GM19467 (cell line): ENCODE results near the gene GP2.

ENCODE experiments used
- ATAC-seq: cut with Tn5 transposase; IDR thresholded peaks from one replicate; pipeline ENCODE4 v1.9.1; 2021; ENCODE audit warnings: mild to moderate bottlenecking, moderate library complexity; ENCODE audit not compliant: unreplicated experiment

The GP2 gene

DNA sequence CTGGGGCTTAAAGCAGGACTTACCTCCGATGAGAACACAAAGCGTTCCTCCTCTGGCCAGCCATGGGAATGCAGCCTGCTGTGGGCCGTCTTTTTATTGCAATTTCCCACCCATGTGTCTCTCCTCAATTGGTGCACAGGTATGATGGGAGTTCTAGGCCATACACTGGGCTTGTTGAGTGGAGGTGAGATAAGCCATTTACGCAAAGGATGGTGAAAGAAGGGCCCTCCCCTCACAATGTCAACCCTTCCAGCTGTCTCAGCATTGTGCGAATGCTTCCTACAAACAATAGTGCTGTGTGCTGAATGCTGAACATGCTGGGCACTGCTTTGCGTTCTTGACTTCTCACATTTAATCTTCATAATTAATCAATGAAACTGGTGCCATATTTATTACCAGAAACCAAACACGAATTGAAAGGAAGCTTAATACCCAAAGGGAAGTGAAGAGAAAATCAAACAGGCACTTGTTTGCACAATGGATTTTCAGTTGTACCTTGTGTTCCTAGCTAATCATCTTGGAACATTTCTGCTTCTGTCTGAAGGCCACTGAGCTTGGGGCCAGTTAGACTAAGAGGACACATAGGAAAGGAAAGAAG lies at the start of gene GP2:
Gene GP2 (minus strand): TSS at position 70 of the 598 bp plus-strand sequence. CDS start 1,082 bp downstream, outside the sequence.
- no peak for ATAC-seq

DNA sequence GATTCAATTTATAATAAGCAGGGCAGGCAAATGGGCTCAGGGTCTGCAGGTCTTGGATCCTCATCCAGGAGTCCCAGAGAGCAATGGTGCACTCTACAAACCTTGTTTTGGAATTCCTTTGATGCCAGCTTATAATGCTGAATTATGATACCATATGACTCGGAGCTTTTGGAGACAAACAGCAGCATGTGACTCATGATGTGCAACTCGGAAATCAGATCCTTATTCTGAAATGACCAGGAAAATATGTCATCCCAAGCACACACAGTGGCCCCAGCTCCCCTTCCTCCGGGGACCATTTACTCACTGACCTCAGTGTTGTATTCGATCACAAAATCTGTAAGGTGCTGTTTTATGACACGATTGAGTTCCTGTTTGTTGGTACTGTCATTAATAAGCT lies 45.4 kb upstream of the GP2 start:
- no peak for ATAC-seq

DNA sequence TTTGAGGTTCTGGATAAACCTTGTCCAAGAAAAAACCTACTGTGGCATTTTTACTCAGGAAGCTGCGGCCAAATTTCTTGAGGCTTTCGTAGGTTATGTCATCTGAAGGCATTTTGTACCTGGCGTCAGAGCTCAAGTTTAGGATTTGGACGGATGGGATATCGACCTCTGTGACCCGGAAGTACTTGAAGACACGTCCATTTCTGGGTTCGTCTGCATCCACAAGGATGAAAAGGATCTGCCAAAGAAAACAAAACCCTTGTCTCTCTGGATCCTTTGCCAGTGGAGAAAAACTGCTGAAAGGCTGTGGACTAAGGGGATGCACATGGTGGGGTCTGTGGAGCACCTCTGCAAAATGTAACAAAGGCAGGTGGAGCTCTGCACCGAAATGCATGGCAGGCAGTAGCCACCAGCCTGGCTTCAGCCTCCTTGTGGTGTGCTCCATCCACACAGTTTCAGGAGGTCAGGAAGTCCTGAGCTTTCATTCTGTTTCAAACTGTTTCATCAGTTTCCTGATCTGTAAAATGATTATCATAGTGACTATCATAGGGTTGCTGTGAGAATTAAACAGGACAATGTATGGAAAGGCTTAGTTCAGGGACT lies 42.2 kb upstream of the GP2 start:
- ATAC-seq: no peak

DNA sequence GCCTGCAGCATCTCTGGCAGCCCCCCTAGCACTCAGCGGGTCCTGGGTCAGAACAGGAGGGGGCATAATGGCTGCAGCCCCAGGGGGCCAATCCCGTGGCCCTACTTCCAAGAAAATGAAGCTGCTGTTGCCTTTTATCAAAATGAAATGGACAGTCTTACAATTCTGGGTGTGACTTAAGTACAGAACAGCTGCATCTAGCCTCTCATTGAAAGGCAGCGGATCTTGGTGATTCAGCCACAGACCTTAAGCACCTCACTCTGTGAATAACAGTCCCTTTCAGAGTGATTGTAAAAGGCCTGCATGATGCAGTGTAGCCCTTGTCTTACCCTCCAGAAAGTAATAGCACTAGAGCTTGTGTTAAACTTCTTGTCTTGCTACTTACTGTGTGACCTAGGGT lies 36.7 kb upstream of the GP2 start:
- ATAC-seq: no peak

DNA sequence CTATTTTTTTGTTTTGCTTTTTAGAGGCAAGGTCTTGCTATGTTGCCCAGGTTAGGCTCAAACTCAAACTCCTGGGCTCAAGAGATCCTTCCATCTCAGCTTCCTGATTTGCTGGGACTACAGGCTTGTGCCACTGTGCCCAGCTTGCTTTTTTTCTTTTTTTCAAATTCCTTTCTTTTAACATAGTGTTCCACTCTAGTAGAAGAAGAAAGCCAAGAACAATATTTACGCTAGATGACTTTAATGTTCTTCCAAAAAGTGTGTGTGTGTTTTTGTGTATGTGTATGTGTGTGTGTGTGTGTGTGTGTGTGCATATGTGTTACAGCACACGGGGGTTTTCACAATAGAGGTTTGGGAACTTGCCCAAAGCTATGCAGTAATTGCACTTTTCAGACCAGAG lies 35.9 kb upstream of the GP2 start:
- ATAC-seq: no peak

DNA sequence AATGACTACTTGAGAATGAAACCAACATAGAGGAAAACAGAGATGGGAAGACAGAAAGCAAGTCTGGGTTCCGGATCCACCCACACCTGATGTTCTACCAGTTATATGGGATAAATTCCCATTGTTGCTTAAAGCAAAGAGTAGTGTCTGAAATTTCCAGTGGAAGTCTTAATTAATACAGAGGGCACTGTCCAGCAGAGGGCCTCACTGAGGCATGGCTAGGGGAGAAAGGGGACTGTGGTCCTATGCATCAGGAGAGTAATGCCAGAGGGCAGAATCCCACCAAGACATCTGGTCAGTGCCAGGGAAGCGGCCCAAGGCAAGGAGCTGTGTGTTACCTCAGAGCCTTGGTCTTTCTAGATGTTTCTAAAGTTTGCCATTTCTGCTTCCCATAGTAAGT lies 32.7 kb upstream of the GP2 start:
- ATAC-seq: no peak

DNA sequence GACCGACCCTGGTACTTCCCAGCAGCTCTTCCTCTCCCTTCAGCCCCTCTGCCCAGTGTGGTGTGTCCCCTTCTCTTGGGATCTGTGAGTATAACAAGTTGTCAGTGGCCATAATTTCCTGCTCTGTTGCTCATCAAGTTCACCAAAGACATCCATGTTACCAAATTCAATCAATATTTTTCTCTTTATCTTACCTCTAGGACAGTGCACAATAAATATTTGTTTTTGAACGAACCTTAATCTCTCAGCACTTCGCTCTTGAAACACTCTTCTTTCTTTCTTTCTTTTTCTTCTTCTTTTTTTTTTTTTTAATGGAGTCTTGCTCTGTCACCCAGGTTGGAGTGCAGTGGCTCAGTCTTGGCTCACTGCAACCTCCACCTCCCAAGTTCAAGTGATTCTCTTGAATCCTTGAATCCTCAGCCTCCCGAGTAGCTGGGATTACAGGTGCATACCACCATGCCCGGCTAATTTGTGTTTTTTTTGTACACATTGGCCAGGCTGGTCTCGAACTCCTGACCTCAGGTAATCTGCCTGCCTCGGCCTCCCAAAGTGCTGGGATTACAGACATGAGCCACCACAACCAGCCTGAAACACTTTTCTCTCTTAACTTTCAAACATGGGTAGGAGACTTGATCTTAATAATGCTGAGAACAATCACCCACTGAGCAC lies 27.9 kb upstream of the GP2 start:
- ATAC-seq: no peak

DNA sequence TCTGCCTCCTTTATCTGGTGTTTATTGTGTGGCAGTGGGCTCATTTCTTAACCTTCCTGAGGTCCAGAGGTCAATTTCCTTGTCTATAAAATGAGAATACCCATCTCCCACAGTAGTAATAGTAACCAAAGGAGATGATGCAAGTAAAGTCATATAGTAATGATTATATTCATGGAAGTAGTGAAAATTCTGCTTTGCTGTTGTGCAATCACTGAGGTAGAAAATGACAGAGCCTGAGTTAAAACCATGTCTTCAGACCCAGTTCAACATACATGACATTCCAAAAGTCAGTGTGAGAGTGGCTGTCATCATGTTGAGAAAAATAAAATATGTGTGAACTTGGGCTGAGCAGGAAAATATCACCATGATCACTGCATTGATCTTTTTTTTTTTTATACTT lies 26.1 kb upstream of the GP2 start:
- ATAC-seq: no peak

DNA sequence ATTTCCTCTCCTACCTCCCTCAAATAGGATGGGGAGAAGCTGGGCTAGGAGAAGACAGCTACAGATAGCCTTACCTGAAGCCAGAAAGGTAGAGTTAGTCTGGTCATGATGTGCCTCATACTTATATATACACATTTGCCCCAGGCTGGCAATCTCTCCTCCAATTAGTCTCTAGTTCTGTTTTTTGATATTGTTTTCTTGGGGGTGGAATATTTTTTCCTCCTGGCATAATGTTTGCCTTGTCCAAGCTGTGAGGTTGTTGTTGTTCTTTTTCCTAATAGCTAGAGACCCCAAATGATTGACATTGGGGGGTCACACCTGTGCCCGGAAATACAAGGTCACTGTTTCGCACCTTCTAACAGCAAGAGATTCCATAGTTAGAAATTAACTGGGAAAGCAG lies 25.3 kb upstream of the GP2 start, which contains the start of gene UMOD:
Gene UMOD (minus strand): TSS at position 101 of the 400 bp plus-strand sequence. CDS start 1,978 bp downstream, outside the sequence.
- no peak for ATAC-seq

DNA sequence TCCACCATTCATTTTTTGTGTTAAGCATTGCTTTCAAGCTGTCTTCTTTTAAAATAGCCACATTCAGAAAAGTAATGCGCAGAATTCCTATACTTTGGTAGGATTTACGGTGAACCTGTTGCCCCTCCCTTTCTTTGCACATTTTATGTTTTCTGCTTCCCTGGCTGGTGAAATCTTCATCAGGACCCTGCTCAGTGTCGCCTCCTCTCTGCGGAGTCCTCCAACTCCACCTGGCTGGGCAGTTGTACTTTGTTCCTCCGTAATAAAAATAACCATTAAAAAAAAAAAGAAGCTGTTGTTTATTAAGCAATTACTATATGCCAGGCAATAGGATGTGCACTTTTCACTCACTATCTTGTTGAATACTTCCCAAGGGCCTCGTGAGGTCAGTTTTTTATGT lies 22.3 kb upstream of the GP2 start:
- ATAC-seq: no peak

DNA sequence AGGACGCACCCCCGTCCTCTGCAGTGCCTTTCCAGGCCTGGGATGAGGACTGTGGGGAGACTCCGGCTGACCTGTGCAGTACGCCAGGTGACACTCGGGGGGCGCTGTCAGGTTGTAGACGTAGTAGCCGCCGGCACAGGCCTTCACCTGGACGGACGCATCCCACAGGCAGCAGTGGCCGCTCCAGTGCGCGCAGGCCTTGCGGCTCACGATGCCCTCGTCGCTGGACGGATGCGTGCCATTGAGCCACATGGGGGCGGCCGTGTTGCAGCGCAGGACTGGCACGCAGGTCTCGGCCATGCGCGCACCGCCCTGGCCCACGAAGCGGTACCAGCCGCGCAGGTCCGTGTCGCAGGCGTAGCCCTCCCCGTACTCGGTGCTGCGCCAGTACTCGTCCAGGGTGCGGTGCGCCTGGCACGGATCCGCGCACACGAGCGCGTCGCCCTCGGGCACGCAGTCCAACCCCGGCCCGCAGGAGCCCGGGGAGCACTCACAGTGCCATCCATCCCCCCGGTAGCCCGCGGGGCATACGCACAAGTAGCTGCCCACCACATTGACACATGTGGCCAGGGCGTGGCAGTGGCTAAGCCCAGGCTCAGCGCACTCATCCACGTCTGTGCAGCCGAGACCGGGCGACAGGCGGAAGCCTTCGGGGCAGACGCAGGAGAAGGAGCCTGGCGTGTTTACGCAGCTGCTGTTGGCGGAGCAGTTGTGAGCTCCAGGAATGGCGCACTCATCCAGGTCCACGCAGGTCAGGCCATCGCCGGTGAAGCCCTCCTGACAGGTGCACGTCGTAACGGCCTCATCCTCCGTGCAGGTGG lies 21.3 kb upstream of the GP2 start:
- no peak for ATAC-seq

DNA sequence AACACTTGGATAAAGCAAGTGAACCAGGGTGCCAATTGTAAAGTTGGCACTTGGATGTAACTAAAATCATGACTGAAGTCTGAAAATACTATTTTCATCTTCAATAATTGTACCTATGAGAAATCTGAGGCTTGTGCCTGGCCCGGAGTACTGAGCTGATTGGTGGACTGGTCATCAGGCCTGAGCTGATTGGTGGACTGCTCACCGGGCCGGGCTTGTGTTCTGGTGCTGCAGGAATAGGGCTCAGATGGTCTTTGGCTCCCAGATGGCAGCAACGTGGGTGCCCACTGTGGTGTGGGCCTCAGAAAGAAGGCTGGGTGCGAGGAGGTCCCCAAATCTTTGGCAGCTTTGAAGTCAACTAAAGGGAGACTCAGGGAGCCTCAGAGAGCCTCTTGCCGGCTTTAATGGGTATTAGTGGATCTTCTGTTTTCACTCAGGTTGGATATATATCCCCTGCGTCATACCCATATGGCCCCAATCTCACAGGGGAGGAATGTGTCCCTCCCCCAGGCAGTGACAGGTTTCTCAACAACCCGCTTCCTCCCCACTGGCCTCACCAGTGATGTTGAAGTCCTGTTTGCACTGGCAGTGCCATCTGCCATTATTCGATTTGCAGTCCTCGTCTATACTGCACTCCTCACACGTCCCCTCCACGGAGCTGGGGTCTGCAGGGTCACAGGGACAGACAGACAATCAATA lies 20.5 kb upstream of the GP2 start:
- ATAC-seq: no peak

DNA sequence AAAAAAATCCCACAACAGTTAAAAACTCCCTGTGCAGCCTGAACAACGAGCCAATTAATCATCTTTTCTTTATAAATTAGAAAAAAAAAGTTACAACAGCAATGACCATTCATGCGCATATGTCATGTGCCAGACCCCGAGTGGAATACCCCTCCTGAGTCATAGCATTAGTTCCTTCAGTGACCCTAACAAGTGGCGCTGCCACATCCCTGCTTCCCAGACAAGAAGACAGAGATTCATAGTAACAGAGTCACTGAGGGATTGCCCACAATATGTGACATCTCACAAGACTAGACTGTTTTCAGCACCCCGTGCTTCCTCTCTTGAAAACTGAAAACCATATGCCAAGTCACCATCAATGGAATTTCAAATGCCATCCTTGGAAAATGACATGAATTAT lies 17.3 kb upstream of the GP2 start:
- no peak for ATAC-seq

DNA sequence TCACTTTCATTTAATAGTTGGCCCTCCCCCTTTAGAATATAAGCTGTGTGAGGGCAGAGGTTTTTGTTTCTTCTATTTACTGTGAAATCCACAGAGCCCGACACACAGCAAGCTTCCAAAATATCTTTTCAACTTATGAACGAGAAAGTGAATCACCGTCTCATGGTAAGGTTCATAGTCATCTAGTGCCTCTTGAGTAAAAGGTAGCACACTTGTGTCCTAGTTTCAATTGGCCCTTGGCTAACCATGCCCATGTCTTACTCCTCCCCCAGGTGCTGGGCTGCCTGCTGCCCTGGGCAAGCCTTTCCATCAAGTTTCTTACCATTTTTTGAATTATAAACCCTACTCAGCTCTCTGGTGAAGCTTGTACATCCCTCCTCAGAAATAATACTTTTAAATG lies 12.4 kb upstream of the GP2 start:
- no peak for ATAC-seq

DNA sequence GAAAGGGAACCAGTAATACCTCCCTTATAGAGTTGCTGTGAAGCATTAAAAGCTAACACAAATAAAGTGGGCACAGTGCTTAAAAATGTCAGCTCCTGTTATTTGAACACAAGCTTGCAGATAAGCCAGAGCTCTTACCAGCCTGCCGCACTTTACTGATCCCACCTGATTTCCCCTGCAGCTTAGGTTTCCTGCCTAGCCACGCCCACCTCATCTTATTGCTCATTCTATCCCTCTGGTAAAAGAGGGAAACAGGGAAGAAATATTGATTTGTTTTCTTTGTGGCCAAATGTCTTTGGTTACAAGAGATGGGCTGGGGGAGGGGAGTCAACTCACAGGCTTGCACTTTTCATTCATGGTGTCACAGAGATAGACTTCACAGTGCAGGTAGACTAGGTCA lies 9.6 kb upstream of the GP2 start:
- ATAC-seq: no peak

DNA sequence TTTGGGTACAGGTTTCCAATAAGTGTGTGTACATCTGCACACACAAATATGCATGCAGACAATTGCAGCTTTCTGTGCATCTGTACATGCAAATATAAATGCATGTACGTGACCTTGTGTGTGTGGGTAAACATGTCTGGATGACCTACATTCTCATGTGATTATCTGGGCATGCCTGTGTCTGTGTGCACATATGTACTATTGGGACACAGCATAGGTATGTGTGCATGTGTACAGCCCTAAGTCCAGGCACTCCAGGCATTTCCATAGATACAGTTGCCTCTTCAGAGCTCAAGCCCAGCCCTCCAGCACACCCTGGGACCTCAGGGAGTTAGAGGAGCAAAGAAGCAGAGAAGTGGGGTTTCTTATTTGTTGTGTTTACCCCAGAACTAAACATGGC lies 7.1 kb upstream of the GP2 start:
- no peak for ATAC-seq

DNA sequence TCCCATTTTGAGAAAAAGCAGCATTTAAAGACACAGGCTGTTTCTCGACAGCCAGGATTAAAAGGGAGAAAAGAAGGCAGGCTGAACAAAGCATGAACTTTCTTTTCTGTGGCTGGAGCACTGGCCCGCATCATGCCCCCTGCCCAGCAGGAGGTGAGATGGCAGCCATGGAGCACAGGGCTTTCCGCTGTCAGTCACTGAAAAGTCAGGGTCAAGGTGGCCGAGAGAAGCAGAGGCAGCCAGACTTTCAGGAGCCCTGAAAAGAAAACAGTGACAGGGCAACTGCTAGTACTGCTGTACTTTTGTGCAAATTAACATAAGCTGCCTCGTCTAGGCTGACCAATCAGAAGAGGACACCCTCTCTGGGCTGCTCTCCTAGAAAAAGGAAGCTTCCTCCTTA lies 5.8 kb upstream of the GP2 start:
- no peak for ATAC-seq

DNA sequence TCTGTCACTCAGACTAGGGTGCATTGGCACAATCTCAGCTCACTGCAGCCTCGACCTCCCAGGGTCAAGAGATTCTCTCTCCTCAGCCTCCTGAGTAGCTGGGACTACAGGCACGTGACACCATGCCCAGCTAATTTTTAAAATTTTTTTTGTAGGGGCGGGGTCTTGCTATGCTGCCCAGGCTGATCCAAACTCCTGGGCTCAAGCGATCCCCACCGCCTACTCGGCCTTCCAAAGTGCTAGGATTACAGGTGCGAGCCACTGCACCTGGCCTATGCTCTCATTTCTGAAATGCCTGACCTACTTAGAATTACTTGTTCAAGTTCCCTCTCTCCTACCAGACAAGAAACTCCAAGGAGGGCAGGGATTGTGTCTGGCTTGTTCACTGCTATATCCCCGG lies 5.1 kb upstream of the GP2 start:
- ATAC-seq: no peak

DNA sequence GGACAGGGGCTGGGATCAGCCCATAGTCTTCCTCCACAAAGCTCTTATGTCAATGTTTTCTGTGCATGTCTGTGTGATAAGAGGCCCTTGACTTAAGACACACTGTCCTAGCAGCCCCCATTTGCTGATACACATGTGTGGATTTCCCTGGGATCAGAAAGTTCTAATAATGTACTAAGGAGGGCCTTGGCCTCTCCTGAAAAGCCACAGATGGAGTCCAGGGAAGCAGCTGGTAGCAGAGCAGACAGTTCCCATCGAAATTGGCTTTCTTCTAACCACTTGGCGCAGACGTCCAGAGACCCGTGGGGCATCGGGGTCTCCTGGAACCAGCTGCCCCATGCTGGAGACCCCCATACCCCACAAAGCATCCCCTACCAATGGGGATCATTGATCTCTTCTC lies 4.3 kb upstream of the GP2 start:
- ATAC-seq: no peak

DNA sequence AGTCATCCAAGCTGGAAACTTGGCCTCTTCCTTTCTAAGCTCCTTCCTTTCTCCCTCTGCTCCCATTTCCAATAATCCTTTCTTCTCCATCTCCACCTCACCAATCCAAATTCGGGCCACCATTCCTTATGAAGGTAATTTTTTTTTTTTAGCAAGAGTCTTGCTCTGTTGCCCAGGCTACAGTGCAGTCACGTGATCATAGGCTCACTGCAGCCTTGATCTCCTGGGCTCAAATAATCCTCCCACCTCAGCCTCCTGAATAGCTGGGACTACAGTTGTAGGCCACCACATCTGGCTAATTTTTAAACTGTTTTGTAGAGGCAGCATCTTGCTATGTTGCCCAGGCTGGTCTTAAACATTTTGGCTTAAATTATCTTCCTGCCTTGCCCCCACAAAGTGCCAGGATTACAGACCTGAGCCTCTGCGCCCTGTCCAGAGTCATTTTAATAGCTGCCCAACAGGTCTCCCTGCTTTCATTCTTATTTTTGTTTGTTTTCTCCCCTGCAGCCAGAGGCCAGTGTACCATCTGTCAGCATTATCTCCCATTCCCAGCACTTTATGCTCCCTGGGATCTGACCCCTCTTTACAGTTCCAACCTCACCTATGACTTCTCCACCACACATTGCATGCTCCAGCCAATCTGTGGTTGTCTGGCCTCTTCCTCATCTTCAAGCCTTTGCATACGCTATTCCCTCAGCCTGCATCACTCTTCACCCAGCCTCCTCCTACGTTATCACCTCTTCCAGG lies 2.3 kb upstream of the GP2 start:
- ATAC-seq: no peak
